ENCODE measurements around the gene PLPP6. TPM values are rescaled to one million over a fixed set of nuclear protein-coding genes. Genes with fewer than 3 reads are reported as not detected.

The PLPP6 gene
- total RNA-seq, 3 donors from 2014 or later = 6.4 to 13.2 (median 8.8) TPM

DNA sequence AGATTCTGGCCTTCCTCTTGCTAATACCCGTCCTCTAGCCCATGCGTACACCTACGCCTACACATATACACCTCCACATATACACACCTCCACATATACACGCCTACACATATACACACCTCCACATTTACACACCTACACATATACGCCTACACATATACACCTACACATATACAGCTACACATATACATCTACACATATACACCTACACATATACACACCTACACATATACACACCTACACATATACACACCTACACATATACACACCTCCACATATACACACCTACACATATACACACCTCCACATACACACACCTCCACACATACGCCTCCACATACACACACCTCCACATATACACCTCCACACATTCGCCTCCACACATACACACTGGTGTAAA lies 51.8 kb downstream of the PLPP6 start:
- peaks cover 10% of the 10 kb centered on the region for H3K36me3 ChIP-seq
- intact Hi-C loops (cut with DNase I; ENCODE audit: low total_unique reads) = no loop called here

DNA sequence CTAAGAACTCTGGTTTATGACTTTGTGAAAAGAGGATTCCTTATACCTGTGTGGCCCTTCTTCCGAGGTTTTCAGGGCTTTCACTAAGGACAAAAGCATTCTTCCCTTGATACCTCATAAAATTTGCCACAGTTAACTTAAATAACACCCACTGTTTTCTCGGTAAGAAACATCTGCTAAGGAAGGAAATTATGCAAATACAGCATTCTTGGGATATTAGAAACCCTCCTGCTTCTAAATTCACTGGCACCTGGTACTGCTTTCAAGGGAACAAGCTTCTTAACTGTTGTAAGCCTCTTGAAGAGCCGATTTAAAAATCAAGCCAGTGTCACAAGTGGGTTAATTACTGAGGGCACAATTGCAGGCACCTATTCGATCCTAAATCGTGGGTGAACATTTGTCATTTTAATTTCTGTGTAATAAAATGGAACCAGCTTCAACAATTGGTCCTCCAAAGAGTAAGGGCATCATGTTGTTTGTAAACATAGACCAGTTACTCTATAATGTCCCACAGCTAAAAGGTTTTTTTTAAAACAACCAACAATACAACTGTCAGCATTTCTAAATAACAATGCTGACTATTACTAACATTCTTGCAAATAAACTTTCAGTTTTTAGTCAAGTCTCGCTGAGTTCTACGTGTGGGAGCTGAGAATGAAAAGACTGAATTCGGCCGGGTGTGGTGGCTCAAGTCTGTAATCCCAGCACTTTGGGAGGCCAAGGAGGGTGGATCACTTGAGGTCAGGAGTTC lies 52.3 kb downstream of the PLPP6 start:
- no peak for DNase-seq (ENCODE audit: low spot score in 2 of 2)
- Histone ChIP-seq H3K27ac (no peak overlapping the region), H3K9me3 (no peaks in the 10 kb centered on the region), H3K4me3 (no peak overlapping the region), H3K4me1 (no peaks in the 10 kb centered on the region), H3K27me3 (no peaks in the 10 kb centered on the region), H3K36me3 (peaks cover 10% of the 10 kb centered on the region)
- no peak for TF ChIP-seq POLR2A (IDR thresholded peaks at IDR 0.05)
- TF ChIP-seq, protein P1, sequence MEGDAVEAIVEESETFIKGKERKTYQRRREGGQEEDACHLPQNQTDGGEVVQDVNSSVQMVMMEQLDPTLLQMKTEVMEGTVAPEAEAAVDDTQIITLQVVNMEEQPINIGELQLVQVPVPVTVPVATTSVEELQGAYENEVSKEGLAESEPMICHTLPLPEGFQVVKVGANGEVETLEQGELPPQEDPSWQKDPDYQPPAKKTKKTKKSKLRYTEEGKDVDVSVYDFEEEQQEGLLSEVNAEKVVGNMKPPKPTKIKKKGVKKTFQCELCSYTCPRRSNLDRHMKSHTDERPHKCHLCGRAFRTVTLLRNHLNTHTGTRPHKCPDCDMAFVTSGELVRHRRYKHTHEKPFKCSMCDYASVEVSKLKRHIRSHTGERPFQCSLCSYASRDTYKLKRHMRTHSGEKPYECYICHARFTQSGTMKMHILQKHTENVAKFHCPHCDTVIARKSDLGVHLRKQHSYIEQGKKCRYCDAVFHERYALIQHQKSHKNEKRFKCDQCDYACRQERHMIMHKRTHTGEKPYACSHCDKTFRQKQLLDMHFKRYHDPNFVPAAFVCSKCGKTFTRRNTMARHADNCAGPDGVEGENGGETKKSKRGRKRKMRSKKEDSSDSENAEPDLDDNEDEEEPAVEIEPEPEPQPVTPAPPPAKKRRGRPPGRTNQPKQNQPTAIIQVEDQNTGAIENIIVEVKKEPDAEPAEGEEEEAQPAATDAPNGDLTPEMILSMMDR (IDR thresholded peaks at IDR 0.05) = no peak
- TF ChIP-seq POLR2AphosphoS5 (IDR thresholded peaks at IDR 0.05) = no peak
- intact Hi-C loops (cut with DNase I; ENCODE audit: low total_unique reads) = no loop called here

More for the DNA sequence above, 51.8 kb downstream of the PLPP6 start:
- Histone ChIP-seq H3K4me1 (no peaks in the 10 kb centered on the region), H3K4me3 (no peak overlapping the region), H3K27me3 (no peaks in the 10 kb centered on the region), H3K9me3 (no peaks in the 10 kb centered on the region), H3K27ac (no peak overlapping the region)
- TF ChIP-seq, protein P1 (IDR thresholded peaks at IDR 0.05) = no peak
- TF ChIP-seq POLR2A (IDR thresholded peaks at IDR 0.05) = no peak
- TF ChIP-seq POLR2AphosphoS5 (IDR thresholded peaks at IDR 0.05) = no peak
- no peak for DNase-seq (ENCODE audit: low spot score in 2 of 2)

Other genes starting within 250 kb of the PLPP6 start
- gene SLC1A1, start 171.8 kb upstream of the PLPP6 start, total RNA-seq = 10 to 100 TPM in 1 of 3 donors, 1 to 10 TPM in 2; 3.4 to 13.1 (median 7.3) TPM
- gene SPATA6L, start 4.2 kb downstream of the PLPP6 start, total RNA-seq = 10 to 100 TPM in 2 of 3 donors, 1 to 10 TPM in 1; 1.4 to 22.5 (median 14.4) TPM
- 10 to 100 TPM; 36.4 to 53.4 (median 42.7) TPM for gene CDC37L1, start 17.3 kb downstream of the PLPP6 start, total RNA-seq
- 100 to 1,000 TPM in 1 of 3 donors, 10 to 100 TPM in 2; 80.3 to 123 (median 84.6) TPM for gene AK3, start 78.9 kb downstream of the PLPP6 start, total RNA-seq
- 100 to 1,000 TPM in 1 of 3 donors, 10 to 100 TPM in 2; 41.3 to 111 (median 46.7) TPM for gene RCL1, start 130.7 kb downstream of the PLPP6 start, total RNA-seq

Measured in breast epithelium (tissue), 4 donors.